ENCODE results near the gene LAMC1.
"Not testable (repeated sequence)": the region's sequence is repeated elsewhere in the genome, so short reads cannot be mapped to it uniquely, and the experiment has no call there.

LAMC1 gene

GRCh38 chr1:183043872-183044854 is 20.9 kb downstream of the LAMC1 start:
- no peak for DNase-seq

GRCh38 chr1:183044893-183045649 is 21.9 kb downstream of the LAMC1 start:
- no peak for DNase-seq

GRCh38 chr1:183048087-183049085 is 25.2 kb downstream of the LAMC1 start:
- no peak for DNase-seq

GRCh38 chr1:183051546-183051945 is 28.3 kb downstream of the LAMC1 start:
- no peak for DNase-seq

GRCh38 chr1:183052861-183053260 is 29.6 kb downstream of the LAMC1 start:
- no peak for DNase-seq

- no peak for DNase-seq
Measured at GRCh38 chr1:183058851-183059502, 35.8 kb downstream of the LAMC1 start.

- DNase-seq, result no peak
Measured at GRCh38 chr1:183061194-183061593, 38.0 kb downstream of the LAMC1 start.

- DNase-seq, result no peak
Measured at GRCh38 chr1:183063349-183063748, 40.1 kb downstream of the LAMC1 start.

GRCh38 chr1:183065168-183065706 is 42.0 kb downstream of the LAMC1 start:
- no peak for DNase-seq

- DNase-seq, result not testable (repeated sequence)
Measured at GRCh38 chr1:183066432-183066831, 43.2 kb downstream of the LAMC1 start.

- DNase-seq, result no peak
Measured at GRCh38 chr1:183069562-183070216, 46.5 kb downstream of the LAMC1 start.

- no peak for DNase-seq
Measured at GRCh38 chr1:183070234-183070922, 47.2 kb downstream of the LAMC1 start.

- no peak for DNase-seq
Measured at GRCh38 chr1:183070923-183071618, 47.9 kb downstream of the LAMC1 start.

GRCh38 chr1:183072595-183072994 is 49.4 kb downstream of the LAMC1 start:
- DNase-seq, result not testable (repeated sequence)

- no peak for DNase-seq
Measured at GRCh38 chr1:183073320-183073719, 50.1 kb downstream of the LAMC1 start.

- no peak for DNase-seq
Measured at GRCh38 chr1:183074215-183074614, 51.0 kb downstream of the LAMC1 start.

- DNase-seq, result no peak
Measured at GRCh38 chr1:183075861-183076260, 52.6 kb downstream of the LAMC1 start.

GRCh38 chr1:183077097-183077496 is 53.9 kb downstream of the LAMC1 start:
- DNase-seq, result no peak

GRCh38 chr1:183079712-183080388 is 56.6 kb downstream of the LAMC1 start:
- DNase-seq, result no peak

All from activated CD4-positive, CD25-positive, alpha-beta regulatory T cell (primary cell).